GM23338 (cell line): ENCODE measurements around the gene SRPK1. TPM values are rescaled to one million over a fixed set of nuclear protein-coding genes. Genes with fewer than 3 reads are reported as not detected.

Source experiments
- ATAC-seq: fragments of 200-7000 bp; cut with Tn5 transposase; 3 replicates; pipeline ENCODE4 v1.9.1; 2020
- DNase-seq: peaks from one replicate; pipeline ENCODE4 v3.0.0-alpha.2; 2015; ENCODE audit warnings: low spot score
- H2AFZ ChIP-seq: fragments of 200-600 bp; sonication (generic); 2 replicates; pipeline ENCODE4 v1.8.0; 2016; ENCODE audit warnings: antibody characterized with exemption, mild to moderate bottlenecking, moderate library complexity
- H3F3A ChIP-seq: fragments of 200-600 bp; sonication (generic); replicated peaks from 2 replicates; pipeline ENCODE4 v1.8.0; 2017; ENCODE audit warnings: antibody characterized with exemption, mixed run types, low read depth
- H3K27ac ChIP-seq: fragments of 200-600 bp; sonication (generic); 2 replicates; pipeline ENCODE4 v1.6.1; 2016; ENCODE audit warnings: low read depth
- H3K27me3 ChIP-seq: fragments of 200-600 bp; sonication (generic); 2 replicates; pipeline ENCODE4 v1.8.0; 2016; ENCODE audit warnings: mild to moderate bottlenecking, mixed run types, moderate library complexity; ENCODE audit not compliant: insufficient read depth
- H3K36me3 ChIP-seq: fragments of 200-600 bp; sonication (generic); 2 replicates; pipeline ENCODE4 v1.8.0; 2016; ENCODE audit warnings: mild to moderate bottlenecking; ENCODE audit not compliant: insufficient read depth
- H3K4me1 ChIP-seq: fragments of 200-600 bp; sonication (generic); 2 replicates; pipeline ENCODE4 v1.8.0; 2016; ENCODE audit warnings: mild to moderate bottlenecking, moderate library complexity; ENCODE audit not compliant: insufficient read depth
- H3K4me2 ChIP-seq: fragments of 200-600 bp; sonication (generic); 2 replicates; pipeline ENCODE4 v1.7.1; 2017; ENCODE audit warnings: mixed run types
- H3K4me3 ChIP-seq: fragments of 200-600 bp; sonication (generic); 2 replicates; pipeline ENCODE4 v1.6.1; 2016; ENCODE audit warnings: mixed run types
- H3K79me2 ChIP-seq: fragments of 200-600 bp; sonication (generic); replicated peaks from 2 replicates; pipeline ENCODE4 v1.8.0; 2017; ENCODE audit warnings: mild to moderate bottlenecking; ENCODE audit not compliant: insufficient read depth
- H3K9me2 ChIP-seq: fragments of 200-600 bp; sonication (generic); 2 replicates; pipeline ENCODE4 v1.8.0; 2017; ENCODE audit not compliant: insufficient read depth
- H4K20me1 ChIP-seq: fragments of 200-600 bp; sonication (generic); replicated peaks from 2 replicates; pipeline ENCODE4 v1.8.0; 2017; ENCODE audit warnings: mild to moderate bottlenecking; ENCODE audit not compliant: insufficient read depth
- H3K27ac Mint-ChIP-seq: 2 replicates; pipeline ENCODE4 v1.8.0; 2020; ENCODE audit warnings: inconsistent platforms, mild to moderate bottlenecking, moderate library complexity, mixed read lengths
- H3K27me3 Mint-ChIP-seq: 3 replicates; pipeline ENCODE4 v1.8.0; 2022; ENCODE audit warnings: low read depth, mild to moderate bottlenecking, moderate library complexity, mixed read lengths, inconsistent platforms; ENCODE audit not compliant: insufficient read depth, poor library complexity
- H3K36me3 Mint-ChIP-seq: 3 replicates; pipeline ENCODE4 v1.8.0; 2021; ENCODE audit warnings: low read depth, mild to moderate bottlenecking, inconsistent platforms, moderate library complexity, mixed read lengths
- H3K4me1 Mint-ChIP-seq: 3 replicates; pipeline ENCODE4 v1.8.0; 2020; ENCODE audit warnings: mild to moderate bottlenecking, inconsistent platforms, mixed read lengths
- H3K4me3 Mint-ChIP-seq: 3 replicates; pipeline ENCODE4 v1.8.0; 2021; ENCODE audit warnings: moderate library complexity, mild to moderate bottlenecking, inconsistent platforms, mixed read lengths
- H3K9me3 Mint-ChIP-seq: 3 replicates; pipeline ENCODE4 v1.8.0; 2020; ENCODE audit warnings: moderate library complexity, mild to moderate bottlenecking, inconsistent platforms, mixed read lengths
- CREB1 ChIP-seq: fragments of 250-450 bp; sonication (Bioruptor Pico); IDR thresholded peaks from 2 replicates; pipeline ENCODE4 v1.5.0; 2020; ENCODE audit warnings: low read depth, mild to moderate bottlenecking, moderate library complexity
- EZH2 ChIP-seq: fragments of 200-600 bp; sonication (generic); IDR thresholded peaks from one replicate; pipeline ENCODE4 v1.8.0; 2017; ENCODE audit warnings: antibody characterized with exemption, mild to moderate bottlenecking, low read depth; ENCODE audit not compliant: unreplicated experiment
- EZH2phosphoT487 ChIP-seq: fragments of 200-600 bp; sonication (generic); IDR thresholded peaks from one replicate; pipeline ENCODE4 v1.8.1; 2018; ENCODE audit warnings: antibody characterized with exemption; ENCODE audit not compliant: unreplicated experiment
- JUNB ChIP-seq: IDR thresholded peaks from one replicate; pipeline ENCODE4 v1.6.1; 2016; ENCODE audit warnings: antibody characterized with exemption; ENCODE audit not compliant: unreplicated experiment
- NANOG ChIP-seq: IDR thresholded peaks from 2 replicates; pipeline ENCODE4 v1.6.1; 2016; ENCODE audit warnings: antibody characterized with exemption, borderline replicate concordance
- POLR2AphosphoS5 ChIP-seq: IDR thresholded peaks from 2 replicates; pipeline ENCODE4 v1.6.1; 2016; ENCODE audit warnings: antibody characterized with exemption, low read depth
- STAT1 ChIP-seq: IDR thresholded peaks from one replicate; pipeline ENCODE4 v1.6.1; 2016; ENCODE audit warnings: antibody characterized with exemption; ENCODE audit not compliant: unreplicated experiment
- ZNF114 ChIP-seq: fragments of 250-450 bp; sonication (Bioruptor Pico); IDR thresholded peaks from 2 replicates; pipeline ENCODE4 v1.5.0; 2020; ENCODE audit warnings: mild to moderate bottlenecking, moderate library complexity
- ZNF331 ChIP-seq: fragments of 250-450 bp; sonication (Bioruptor Pico); IDR thresholded peaks from 2 replicates; pipeline ENCODE4 v1.5.0; 2020; ENCODE audit warnings: low read depth, mild to moderate bottlenecking, moderate library complexity
- polyA plus RNA-seq: library from polyadenylated mRNA; unstranded; fragments of >200 nt; fragmentation: Nextera tagmentation; extraction: Ambion mirVana; gene quantifications from 2 replicates; pipeline ENCODE4 v1.2.1, GENCODE V29; 2016
- total RNA-seq: library from RNA; depleted of rRNA; stranded (reverse); fragments of >200 nt; shearing (Covaris generic); gene quantifications from 2 replicates; pipeline ENCODE4 v1.2.3, GENCODE V29; 2014
- TF ChIP-seq, protein P1 (sequence below): fragments of 250-450 bp; sonication (Bioruptor Pico); IDR thresholded peaks from 2 replicates; pipeline ENCODE4 v1.5.0; 2020; ENCODE audit warnings: mild to moderate bottlenecking, moderate library complexity
- TF ChIP-seq, protein P2 (sequence below): IDR thresholded peaks from 2 replicates; pipeline ENCODE4 v1.6.1; 2016; ENCODE audit warnings: antibody characterized with exemption
- TF ChIP-seq, protein P3 (sequence below): IDR thresholded peaks from one replicate; pipeline ENCODE4 v1.6.1; 2018; ENCODE audit warnings: antibody characterized with exemption; ENCODE audit not compliant: unreplicated experiment
- TF ChIP-seq, protein P4 (sequence below), 2 experiments: fragments of 200-600 bp in 1 of 2; sonication (generic) in 1 of 2; conservative IDR thresholded peaks; 2 replicates each; pipeline versions ENCODE4 v1.5.1 to v1.6.1; 2016 to 2017; ENCODE audit warnings: antibody characterized with exemption in 2 of 2, low read depth in 2 of 2, mild to moderate bottlenecking in 2 of 2, moderate library complexity in 1 of 2

SRPK1 gene
- total and polyA plus RNA-seq, 2 experiments from 2014 or later, result 175 to 202 TPM

DNA sequence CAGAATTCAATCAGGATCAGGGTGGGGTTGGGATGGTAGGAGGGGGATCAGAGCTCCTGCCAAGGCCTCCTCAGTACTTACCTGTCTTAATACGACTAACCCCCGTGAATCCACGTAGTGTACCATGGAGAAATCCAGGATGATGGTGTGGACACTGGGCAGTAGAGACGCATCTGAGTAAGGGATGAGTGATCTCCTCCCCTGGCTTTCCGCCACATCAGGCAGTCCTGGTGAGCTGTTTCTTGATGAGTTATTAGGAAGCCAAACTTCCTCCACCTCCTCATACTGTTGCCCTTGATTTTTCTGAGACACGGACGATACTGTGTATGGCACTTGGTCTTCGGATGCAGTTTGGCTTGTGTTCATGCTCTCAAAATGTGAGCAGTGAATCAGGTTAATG lies 34.2 kb upstream of the SRPK1 start:
- no peaks in the 10 kb centered on the region for H3K27me3 Mint-ChIP-seq
- no peak for TF ChIP-seq ZNF331 (CRISPR knock-in tag)
- TF ChIP-seq, protein P1, sequence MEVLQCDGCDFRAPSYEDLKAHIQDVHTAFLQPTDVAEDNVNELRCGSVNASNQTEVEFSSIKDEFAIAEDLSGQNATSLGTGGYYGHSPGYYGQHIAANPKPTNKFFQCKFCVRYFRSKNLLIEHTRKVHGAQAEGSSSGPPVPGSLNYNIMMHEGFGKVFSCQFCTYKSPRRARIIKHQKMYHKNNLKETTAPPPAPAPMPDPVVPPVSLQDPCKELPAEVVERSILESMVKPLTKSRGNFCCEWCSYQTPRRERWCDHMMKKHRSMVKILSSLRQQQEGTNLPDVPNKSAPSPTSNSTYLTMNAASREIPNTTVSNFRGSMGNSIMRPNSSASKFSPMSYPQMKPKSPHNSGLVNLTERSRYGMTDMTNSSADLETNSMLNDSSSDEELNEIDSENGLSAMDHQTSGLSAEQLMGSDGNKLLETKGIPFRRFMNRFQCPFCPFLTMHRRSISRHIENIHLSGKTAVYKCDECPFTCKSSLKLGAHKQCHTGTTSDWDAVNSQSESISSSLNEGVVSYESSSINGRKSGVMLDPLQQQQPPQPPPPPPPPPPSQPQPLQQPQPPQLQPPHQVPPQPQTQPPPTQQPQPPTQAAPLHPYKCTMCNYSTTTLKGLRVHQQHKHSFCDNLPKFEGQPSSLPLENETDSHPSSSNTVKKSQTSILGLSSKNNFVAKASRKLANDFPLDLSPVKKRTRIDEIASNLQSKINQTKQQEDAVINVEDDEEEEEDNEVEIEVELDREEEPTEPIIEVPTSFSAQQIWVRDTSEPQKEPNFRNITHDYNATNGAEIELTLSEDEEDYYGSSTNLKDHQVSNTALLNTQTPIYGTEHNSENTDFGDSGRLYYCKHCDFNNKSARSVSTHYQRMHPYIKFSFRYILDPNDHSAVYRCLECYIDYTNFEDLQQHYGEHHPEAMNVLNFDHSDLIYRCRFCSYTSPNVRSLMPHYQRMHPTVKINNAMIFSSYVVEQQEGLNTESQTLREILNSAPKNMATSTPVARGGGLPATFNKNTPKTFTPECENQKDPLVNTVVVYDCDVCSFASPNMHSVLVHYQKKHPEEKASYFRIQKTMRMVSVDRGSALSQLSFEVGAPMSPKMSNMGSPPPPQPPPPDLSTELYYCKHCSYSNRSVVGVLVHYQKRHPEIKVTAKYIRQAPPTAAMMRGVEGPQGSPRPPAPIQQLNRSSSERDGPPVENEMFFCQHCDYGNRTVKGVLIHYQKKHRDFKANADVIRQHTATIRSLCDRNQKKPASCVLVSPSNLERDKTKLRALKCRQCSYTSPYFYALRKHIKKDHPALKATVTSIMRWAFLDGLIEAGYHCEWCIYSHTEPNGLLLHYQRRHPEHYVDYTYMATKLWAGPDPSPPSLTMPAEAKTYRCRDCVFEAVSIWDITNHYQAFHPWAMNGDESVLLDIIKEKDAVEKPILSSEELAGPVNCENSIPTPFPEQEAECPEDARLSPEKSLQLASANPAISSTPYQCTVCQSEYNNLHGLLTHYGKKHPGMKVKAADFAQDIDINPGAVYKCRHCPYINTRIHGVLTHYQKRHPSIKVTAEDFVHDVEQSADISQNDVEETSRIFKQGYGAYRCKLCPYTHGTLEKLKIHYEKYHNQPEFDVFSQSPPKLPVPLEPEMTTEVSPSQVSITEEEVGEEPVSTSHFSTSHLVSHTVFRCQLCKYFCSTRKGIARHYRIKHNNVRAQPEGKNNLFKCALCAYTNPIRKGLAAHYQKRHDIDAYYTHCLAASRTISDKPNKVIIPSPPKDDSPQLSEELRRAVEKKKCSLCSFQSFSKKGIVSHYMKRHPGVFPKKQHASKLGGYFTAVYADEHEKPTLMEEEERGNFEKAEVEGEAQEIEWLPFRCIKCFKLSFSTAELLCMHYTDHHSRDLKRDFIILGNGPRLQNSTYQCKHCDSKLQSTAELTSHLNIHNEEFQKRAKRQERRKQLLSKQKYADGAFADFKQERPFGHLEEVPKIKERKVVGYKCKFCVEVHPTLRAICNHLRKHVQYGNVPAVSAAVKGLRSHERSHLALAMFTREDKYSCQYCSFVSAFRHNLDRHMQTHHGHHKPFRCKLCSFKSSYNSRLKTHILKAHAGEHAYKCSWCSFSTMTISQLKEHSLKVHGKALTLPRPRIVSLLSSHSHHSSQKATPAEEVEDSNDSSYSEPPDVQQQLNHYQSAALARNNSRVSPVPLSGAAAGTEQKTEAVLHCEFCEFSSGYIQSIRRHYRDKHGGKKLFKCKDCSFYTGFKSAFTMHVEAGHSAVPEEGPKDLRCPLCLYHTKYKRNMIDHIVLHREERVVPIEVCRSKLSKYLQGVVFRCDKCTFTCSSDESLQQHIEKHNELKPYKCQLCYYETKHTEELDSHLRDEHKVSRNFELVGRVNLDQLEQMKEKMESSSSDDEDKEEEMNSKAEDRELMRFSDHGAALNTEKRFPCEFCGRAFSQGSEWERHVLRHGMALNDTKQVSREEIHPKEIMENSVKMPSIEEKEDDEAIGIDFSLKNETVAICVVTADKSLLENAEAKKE (CRISPR knock-in tag), result no peak
- TF ChIP-seq, protein P2, sequence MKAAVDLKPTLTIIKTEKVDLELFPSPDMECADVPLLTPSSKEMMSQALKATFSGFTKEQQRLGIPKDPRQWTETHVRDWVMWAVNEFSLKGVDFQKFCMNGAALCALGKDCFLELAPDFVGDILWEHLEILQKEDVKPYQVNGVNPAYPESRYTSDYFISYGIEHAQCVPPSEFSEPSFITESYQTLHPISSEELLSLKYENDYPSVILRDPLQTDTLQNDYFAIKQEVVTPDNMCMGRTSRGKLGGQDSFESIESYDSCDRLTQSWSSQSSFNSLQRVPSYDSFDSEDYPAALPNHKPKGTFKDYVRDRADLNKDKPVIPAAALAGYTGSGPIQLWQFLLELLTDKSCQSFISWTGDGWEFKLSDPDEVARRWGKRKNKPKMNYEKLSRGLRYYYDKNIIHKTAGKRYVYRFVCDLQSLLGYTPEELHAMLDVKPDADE, result no peak
- TF ChIP-seq, protein P3, sequence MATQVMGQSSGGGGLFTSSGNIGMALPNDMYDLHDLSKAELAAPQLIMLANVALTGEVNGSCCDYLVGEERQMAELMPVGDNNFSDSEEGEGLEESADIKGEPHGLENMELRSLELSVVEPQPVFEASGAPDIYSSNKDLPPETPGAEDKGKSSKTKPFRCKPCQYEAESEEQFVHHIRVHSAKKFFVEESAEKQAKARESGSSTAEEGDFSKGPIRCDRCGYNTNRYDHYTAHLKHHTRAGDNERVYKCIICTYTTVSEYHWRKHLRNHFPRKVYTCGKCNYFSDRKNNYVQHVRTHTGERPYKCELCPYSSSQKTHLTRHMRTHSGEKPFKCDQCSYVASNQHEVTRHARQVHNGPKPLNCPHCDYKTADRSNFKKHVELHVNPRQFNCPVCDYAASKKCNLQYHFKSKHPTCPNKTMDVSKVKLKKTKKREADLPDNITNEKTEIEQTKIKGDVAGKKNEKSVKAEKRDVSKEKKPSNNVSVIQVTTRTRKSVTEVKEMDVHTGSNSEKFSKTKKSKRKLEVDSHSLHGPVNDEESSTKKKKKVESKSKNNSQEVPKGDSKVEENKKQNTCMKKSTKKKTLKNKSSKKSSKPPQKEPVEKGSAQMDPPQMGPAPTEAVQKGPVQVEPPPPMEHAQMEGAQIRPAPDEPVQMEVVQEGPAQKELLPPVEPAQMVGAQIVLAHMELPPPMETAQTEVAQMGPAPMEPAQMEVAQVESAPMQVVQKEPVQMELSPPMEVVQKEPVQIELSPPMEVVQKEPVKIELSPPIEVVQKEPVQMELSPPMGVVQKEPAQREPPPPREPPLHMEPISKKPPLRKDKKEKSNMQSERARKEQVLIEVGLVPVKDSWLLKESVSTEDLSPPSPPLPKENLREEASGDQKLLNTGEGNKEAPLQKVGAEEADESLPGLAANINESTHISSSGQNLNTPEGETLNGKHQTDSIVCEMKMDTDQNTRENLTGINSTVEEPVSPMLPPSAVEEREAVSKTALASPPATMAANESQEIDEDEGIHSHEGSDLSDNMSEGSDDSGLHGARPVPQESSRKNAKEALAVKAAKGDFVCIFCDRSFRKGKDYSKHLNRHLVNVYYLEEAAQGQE, result no peak
- TF ChIP-seq ZNF114 (CRISPR knock-in tag), result no peak
- no peak for TF ChIP-seq CREB1 (CRISPR knock-in tag)
- TF ChIP-seq EZH2, result no peak
- no peak for TF ChIP-seq STAT1
- TF ChIP-seq, protein P4, sequence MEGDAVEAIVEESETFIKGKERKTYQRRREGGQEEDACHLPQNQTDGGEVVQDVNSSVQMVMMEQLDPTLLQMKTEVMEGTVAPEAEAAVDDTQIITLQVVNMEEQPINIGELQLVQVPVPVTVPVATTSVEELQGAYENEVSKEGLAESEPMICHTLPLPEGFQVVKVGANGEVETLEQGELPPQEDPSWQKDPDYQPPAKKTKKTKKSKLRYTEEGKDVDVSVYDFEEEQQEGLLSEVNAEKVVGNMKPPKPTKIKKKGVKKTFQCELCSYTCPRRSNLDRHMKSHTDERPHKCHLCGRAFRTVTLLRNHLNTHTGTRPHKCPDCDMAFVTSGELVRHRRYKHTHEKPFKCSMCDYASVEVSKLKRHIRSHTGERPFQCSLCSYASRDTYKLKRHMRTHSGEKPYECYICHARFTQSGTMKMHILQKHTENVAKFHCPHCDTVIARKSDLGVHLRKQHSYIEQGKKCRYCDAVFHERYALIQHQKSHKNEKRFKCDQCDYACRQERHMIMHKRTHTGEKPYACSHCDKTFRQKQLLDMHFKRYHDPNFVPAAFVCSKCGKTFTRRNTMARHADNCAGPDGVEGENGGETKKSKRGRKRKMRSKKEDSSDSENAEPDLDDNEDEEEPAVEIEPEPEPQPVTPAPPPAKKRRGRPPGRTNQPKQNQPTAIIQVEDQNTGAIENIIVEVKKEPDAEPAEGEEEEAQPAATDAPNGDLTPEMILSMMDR (conservative IDR thresholded peaks at IDR 0.05; ENCODE audit: low read depth in 2 of 2), result no peak
- no peak for TF ChIP-seq JUNB
- no peak for TF ChIP-seq NANOG
- no peak for TF ChIP-seq POLR2AphosphoS5
- TF ChIP-seq EZH2phosphoT487, result no peak
- H3K4me3 Mint-ChIP-seq, result no peak overlapping the region
- no peak for ATAC-seq
- DNase-seq, result no peak
- peaks cover 13% of the 10 kb centered on the region for H3K4me1 Mint-ChIP-seq
- Histone ChIP-seq H3F3A (no peaks in the 10 kb centered on the region), H3K27me3 (no peaks in the 10 kb centered on the region), H3K27ac (no peak overlapping the region), H2AFZ (no peak overlapping the region), H3K79me2 (no peaks in the 10 kb centered on the region), H3K4me1 (peaks cover 6% of the 10 kb centered on the region; the same call in 1 of the 2 replicates), H3K9me2 (no peaks in the 10 kb centered on the region), H3K4me3 (no peak overlapping the region), H3K36me3 (no peaks in the 10 kb centered on the region), H3K4me2 (no peak overlapping the region), H4K20me1 (no peaks in the 10 kb centered on the region)
- H3K36me3 Mint-ChIP-seq, result no peaks in the 10 kb centered on the region
- H3K27ac Mint-ChIP-seq, result no peak overlapping the region; the same call in 1 of the 2 replicates
- H3K9me3 Mint-ChIP-seq, result no peaks in the 10 kb centered on the region
